Measurements from ENCODE around the gene CES2. TPM values are rescaled to one million over a fixed set of nuclear protein-coding genes. Genes with fewer than 3 reads are reported as not detected.

Gene CES2
- total and polyA plus RNA-seq, 2 of the 8 experiments (the other 6 are each of a cell fraction or from before 2014, with no cell fraction given), result 8.6 to 14.7 TPM

DNA sequence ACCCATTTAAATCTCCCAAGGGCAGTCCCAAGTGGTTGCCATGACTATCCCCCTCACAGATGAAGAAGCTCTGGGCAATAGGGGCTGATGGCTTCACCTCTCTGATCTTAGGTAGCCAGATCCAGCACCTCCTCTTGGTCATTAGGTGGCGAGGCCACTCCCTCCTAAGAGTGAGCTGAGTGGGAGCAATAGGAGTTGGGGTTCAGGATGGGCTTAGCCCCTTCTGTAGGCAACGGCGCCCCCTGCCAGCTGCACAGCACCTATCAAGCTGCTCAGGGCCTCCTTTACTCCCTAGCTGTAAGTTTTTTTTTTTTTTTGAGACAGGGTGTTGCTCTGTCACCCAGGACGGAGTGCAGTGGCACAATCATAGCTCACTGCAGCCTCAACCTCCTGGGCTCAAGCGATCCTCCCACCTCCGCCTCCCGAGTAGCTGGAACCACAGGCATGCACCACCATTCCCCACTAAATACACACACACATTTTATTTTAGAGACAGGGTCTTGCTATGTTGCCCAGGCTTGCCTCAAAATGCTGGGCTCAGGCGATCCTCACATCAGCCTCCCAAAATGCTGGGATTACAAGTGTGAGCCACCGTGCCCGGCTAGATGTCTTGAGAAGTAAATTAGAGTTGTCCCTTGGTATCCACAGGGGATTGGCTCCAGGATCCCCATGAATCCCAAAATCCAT, 6.5 kb upstream of the CES2 start:
- POLR2A ChIA-PET (ENCODE audit: partially characterized antibody), result interaction anchor here (0.7 to 1.4 kb wide), 4 partner anchors 15 to 35 kb away, joined by 3 to 7 read pairs (median 4); no protein-coding TSS in a partner anchor
- no peak overlapping the region for H2BK12ac ChIP-seq (ENCODE audit: low read depth, low read length)
- H2BK120ac ChIP-seq (replicated peaks; ENCODE audit: low read depth, low read length), result no peak overlapping the region
- H2BK5ac ChIP-seq (ENCODE audit: low read depth, low read length), result peak overlapping the region; percentile 73; the same call in 1 of the 2 replicates
- peaks cover 2% of the 10 kb centered on the region in 2 experiments for H4K20me1 ChIP-seq (replicated peaks in 1 of 2; ENCODE audit: control insufficient read depth in 1 of 2, insufficient read depth in 2 of 2, low read length in 2 of 2)
- H3K56ac ChIP-seq (replicated peaks; ENCODE audit: insufficient read length, low read depth, low read length), result no peak overlapping the region
- peaks cover 12 to 35% (median 30%) of the 10 kb centered on the region in 4 experiments; a peak in 6 of 7 replicates for H3K27me3 ChIP-seq (replicated peaks in 1 of 4; ENCODE audit: control insufficient read depth in 3 of 4, extremely low read depth in 1 of 4, insufficient read depth in 3 of 4, low read length in 3 of 4)
- H3K79me2 ChIP-seq (ENCODE audit: control insufficient read depth in 1 of 2, insufficient read depth in 2 of 2, low read length in 2 of 2), result no peaks in the 10 kb centered on the region; a peak in 1 of 4 replicates
- H4K8ac ChIP-seq (ENCODE audit: extremely low read depth, insufficient read depth, low read length), result peak overlapping the region; percentile 18; the same call in 1 of the 2 replicates
- no peak overlapping the region for H2BK20ac ChIP-seq (ENCODE audit: low read length)
- no peak overlapping the region for H3K4me3 ChIP-seq (ENCODE audit: extremely low read depth in 1 of 4, insufficient read depth in 2 of 4, low read depth in 3 of 4, low read length in 4 of 4)
- H3K4ac ChIP-seq (replicated peaks; ENCODE audit: insufficient read length, low read depth, low read length), result no peak overlapping the region
- no peak overlapping the region for H2AFZ ChIP-seq (ENCODE audit: low read length)
- H3K4me2 ChIP-seq (ENCODE audit: insufficient read depth in 1 of 2, low read depth in 2 of 2, low read length in 2 of 2), result no peak overlapping the region
- peaks cover 0 to 3% (median under 1%) of the 10 kb centered on the region in 4 experiments; a peak in 3 of 8 replicates for H3K36me3 ChIP-seq (ENCODE audit: control insufficient read depth in 2 of 4, insufficient read depth in 4 of 4, low read length in 3 of 4)
- H3K79me1 ChIP-seq (ENCODE audit: low read depth, low read length), result no peaks in the 10 kb centered on the region
- H2BK15ac ChIP-seq (ENCODE audit: low read length), result 0 out of 2 replicates have a peak overlapping the region, but pooled peaks have one; percentile 63
- H3K4me1 ChIP-seq (replicated peaks in 1 of 4; ENCODE audit: control insufficient read depth in 3 of 4, insufficient read depth in 4 of 4, low read length in 3 of 4), result peaks cover 0 to 8% (median 3%) of the 10 kb centered on the region in 4 experiments; a peak in 4 of 7 replicates
- no peak for FAIRE-seq
- H3K23ac ChIP-seq (ENCODE audit: insufficient read length), result no peak overlapping the region
- H3K9ac ChIP-seq (replicated peaks in 1 of 4; ENCODE audit: extremely low read depth in 1 of 4, low read depth in 3 of 4, low read length in 3 of 4), result no peak overlapping the region
- peak; percentile 72 to 75 for TF ChIP-seq RAD21 (IDR thresholded peaks at IDR 0.05 in 1 of 2, conservative IDR thresholded peaks at IDR 0.05 in 1 of 2; ENCODE audit: low read depth in 2 of 2, low read length in 2 of 2)
- TF ChIP-seq BRCA1 (IDR thresholded peaks at IDR 0.05; ENCODE audit: low read depth, low read length), result no peak
- TF ChIP-seq FOSL1 (IDR thresholded peaks at IDR 0.05; ENCODE audit: insufficient read depth, low read depth, low read length), result no peak
- no peak for TF ChIP-seq SIRT6 (IDR thresholded peaks at IDR 0.05; ENCODE audit: low read length)
- TF ChIP-seq, protein P1, sequence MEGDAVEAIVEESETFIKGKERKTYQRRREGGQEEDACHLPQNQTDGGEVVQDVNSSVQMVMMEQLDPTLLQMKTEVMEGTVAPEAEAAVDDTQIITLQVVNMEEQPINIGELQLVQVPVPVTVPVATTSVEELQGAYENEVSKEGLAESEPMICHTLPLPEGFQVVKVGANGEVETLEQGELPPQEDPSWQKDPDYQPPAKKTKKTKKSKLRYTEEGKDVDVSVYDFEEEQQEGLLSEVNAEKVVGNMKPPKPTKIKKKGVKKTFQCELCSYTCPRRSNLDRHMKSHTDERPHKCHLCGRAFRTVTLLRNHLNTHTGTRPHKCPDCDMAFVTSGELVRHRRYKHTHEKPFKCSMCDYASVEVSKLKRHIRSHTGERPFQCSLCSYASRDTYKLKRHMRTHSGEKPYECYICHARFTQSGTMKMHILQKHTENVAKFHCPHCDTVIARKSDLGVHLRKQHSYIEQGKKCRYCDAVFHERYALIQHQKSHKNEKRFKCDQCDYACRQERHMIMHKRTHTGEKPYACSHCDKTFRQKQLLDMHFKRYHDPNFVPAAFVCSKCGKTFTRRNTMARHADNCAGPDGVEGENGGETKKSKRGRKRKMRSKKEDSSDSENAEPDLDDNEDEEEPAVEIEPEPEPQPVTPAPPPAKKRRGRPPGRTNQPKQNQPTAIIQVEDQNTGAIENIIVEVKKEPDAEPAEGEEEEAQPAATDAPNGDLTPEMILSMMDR (IDR thresholded peaks at IDR 0.05; ENCODE audit: control extremely low read depth in 1 of 3, insufficient read depth in 1 of 3, low read depth in 1 of 3, low read length in 3 of 3), result peak; percentile 77 to 82 (median 81)
- no peak overlapping the region for H3K27ac ChIP-seq (ENCODE audit: low read depth, low read length)
- no peaks in the 10 kb centered on the region for H3K9me3 ChIP-seq (ENCODE audit: insufficient read depth in 2 of 2, low read depth in 1 of 2, low read length in 1 of 2)
- H3K23me2 ChIP-seq (ENCODE audit: low read depth, low read length), result peaks cover 6% of the 10 kb centered on the region; the same call in 1 of the 2 replicates
- no peak overlapping the region for H4K91ac ChIP-seq (replicated peaks; ENCODE audit: insufficient read length, low read length)
- 71% methylated on average over 10 of the region's 10 CpGs; no CpG with 5 or more reads in 1 of the 2 experiments for WGBS, 2 experiments (ENCODE audit: extremely low coverage in 1 of 2, insufficient coverage in 1 of 2, insufficient read length in 1 of 2, insufficient replicate concordance in 2 of 2, low coverage in 1 of 2, low lambda C conversion rate in 2 of 2, missing lambda C conversion rate in 1 of 2)
- no peak overlapping the region for H3K14ac ChIP-seq (ENCODE audit: insufficient read length)
- no peak overlapping the region; the same call in 1 of the 2 replicates for H2AK5ac ChIP-seq (ENCODE audit: low read depth, low read length)
- H3K18ac ChIP-seq (ENCODE audit: extremely low read depth, low read length), result no peak overlapping the region
- no peak overlapping the region for H4K5ac ChIP-seq (ENCODE audit: insufficient read length, low read depth, low read length)
- DNase-seq (ENCODE audit: low read depth in 1 of 2, low spot score in 2 of 2), result peak; percentile 34 to 75
- CTCF ChIA-PET (ENCODE audit: partially characterized antibody), result interaction anchor here (0.6 to 27.5 kb wide), 18 partner anchors 9 to 357 kb away, joined by 3 to 1009 read pairs (median 4); partner anchors contain the start of genes CDH16, CES3, NAE1 and PDP2

Measured in H1 (cell line).